Astrocyte of the spinal cord (primary cell): Measurements from ENCODE around the gene ROPN1L.

Experiments used
- DNase-seq: peaks from one replicate; pipeline ENCODE4 v3.0.0; 2011; ENCODE audit warnings: low read depth, low spot score
- H3K4me3 ChIP-seq: 2 replicates; pipeline ENCODE4 v1.5.1; 2011; ENCODE audit warnings: low read depth, mild to moderate bottlenecking, low read length, moderate library complexity
- in situ Hi-C: cut with HindIII; loops from 2 replicates; pipeline ENCODE4 v1.10.0; 2017; ENCODE audit warnings: low sequenced_read_pairs
- TF ChIP-seq, protein P1 (sequence below): IDR thresholded peaks from 2 replicates; pipeline ENCODE4 v1.5.1; 2012; ENCODE audit warnings: low read depth, mild to moderate bottlenecking, low read length, inconsistent platforms

The ROPN1L gene

DNA sequence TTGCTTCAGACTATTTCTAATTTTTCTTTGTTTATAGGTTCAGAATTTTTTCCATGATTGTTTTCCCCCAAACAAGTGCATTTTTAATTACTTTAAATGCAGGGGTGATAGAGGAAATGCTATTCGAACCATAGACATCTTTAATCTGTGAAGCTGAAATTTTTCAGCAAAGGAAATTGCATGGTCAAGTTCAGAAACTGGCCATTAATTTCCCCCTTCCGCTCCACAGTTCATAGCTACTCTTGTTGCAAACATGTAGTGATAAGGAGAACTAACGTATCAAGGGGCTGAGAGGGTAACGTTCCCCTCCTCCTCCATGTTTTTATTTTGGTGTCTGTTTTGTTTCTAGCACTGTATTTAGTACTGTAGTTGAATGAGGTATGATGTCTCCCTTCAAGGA is 3.4 kb upstream of the ROPN1L start:
- no peak overlapping the region for H3K4me3 ChIP-seq
- in situ Hi-C loops: no loop called here
- TF ChIP-seq, protein P1, sequence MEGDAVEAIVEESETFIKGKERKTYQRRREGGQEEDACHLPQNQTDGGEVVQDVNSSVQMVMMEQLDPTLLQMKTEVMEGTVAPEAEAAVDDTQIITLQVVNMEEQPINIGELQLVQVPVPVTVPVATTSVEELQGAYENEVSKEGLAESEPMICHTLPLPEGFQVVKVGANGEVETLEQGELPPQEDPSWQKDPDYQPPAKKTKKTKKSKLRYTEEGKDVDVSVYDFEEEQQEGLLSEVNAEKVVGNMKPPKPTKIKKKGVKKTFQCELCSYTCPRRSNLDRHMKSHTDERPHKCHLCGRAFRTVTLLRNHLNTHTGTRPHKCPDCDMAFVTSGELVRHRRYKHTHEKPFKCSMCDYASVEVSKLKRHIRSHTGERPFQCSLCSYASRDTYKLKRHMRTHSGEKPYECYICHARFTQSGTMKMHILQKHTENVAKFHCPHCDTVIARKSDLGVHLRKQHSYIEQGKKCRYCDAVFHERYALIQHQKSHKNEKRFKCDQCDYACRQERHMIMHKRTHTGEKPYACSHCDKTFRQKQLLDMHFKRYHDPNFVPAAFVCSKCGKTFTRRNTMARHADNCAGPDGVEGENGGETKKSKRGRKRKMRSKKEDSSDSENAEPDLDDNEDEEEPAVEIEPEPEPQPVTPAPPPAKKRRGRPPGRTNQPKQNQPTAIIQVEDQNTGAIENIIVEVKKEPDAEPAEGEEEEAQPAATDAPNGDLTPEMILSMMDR: no peak
- no peak for DNase-seq

DNA sequence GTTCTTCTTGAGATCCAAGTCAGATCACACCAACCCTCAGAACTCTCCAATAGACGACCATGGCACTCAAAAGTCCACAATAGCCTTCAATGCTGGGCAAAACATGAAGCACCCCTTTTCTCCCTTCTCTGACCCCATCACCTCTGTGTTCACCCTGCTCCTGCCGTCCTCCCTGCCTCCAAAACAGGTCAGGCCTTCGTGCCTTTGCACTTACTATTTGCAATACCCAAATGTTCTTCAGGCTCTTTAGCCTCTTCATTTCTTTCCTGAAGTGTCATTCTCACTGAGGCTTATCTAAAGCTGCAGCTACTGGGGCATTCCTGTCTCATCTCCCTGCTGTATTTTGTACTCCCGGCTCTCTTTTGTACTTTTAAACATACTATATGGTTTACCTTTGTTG is 2.0 kb upstream of the ROPN1L start:
- no peak for DNase-seq
- TF ChIP-seq, protein P1: no peak
- H3K4me3 ChIP-seq: no peak overlapping the region
- in situ Hi-C loops: no loop called here

GRCh38 chr5:10440367-10440990 is 1.2 kb upstream of the ROPN1L start:
- no peak overlapping the region for H3K4me3 ChIP-seq
- in situ Hi-C loops: no loop called here
- TF ChIP-seq, protein P1: no peak
- DNase-seq: no peak

DNA sequence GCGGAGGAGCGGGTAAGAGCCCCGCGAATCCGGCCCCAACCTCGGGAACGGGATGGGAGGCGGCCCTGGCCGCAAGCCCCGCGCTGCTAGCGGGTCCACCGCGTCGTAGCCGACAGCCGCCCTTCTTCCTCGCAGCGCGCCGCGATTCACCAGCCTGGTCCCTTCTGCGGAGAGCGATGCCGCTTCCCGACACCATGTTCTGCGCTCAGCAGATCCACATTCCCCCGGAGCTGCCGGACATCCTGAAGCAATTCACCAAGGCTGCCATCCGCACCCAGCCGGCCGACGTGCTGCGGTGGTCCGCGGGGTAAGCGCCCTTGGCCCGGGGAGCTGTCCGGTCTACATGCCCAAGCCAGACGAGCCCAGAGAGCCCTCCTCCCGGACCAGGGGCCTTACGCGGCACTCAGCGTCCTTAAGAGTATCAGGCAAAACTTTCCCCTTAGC is 335 bp downstream of the ROPN1L start:
- in situ Hi-C loops: no loop called here
- peak overlapping the region; percentile 62 for H3K4me3 ChIP-seq
- DNase-seq: no peak
- TF ChIP-seq, protein P1: no peak

- no peak for DNase-seq
- in situ Hi-C loops: no loop called here
- TF ChIP-seq, protein P1: no peak
- peak overlapping the region; percentile 62 for H3K4me3 ChIP-seq
Measured at GRCh38 chr5:10442576-10442975, 897 bp downstream of the ROPN1L start.

DNA sequence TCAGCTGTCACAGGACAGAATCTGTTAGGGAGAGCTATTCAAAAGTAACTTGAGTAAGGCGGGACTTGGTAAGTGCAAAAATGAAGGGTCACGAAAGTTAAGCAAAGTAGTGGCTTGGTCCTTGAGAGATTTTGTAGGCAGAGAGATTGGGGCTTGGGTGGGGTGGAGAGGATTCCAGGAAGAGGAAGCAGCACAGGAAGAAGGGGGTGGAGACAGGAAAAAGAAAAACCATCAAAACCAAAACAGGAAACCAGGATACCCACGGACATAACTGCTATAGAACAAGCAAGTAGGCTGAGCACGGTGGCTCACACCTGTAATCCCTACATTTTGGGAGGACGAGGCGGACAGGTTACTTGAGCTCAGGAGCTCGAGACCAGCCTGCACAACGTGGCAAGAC is 3.7 kb downstream of the ROPN1L start:
- DNase-seq: no peak
- TF ChIP-seq, protein P1: no peak
- in situ Hi-C loops: no loop called here
- no peak overlapping the region for H3K4me3 ChIP-seq

DNA sequence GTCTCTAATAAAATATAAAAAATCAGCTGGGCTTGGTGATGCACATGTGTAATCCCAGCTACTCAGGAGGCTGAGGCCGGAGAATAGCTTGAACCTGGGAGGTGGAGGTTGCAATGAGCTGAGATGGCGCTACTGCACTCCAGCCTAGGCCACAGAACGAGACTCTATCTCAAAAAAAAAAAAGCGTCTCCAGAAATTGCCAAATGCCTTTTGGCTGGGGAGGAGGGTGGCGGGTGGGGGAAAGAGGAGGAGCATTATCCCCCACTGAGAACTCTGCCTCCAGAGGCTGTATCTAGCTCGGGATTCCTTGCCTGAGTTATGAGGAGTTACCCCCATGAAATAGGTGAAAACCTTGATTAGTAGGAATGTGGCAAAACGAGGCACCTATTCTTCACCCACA is 4.8 kb downstream of the ROPN1L start:
- no peak overlapping the region for H3K4me3 ChIP-seq
- in situ Hi-C loops: no loop called here

More for the DNA sequence above, 4.8 kb downstream of the ROPN1L start:
- TF ChIP-seq, protein P1: no peak
- DNase-seq: no peak
